ENCODE measurements around the gene SPP2. TPM values are rescaled to one million over a fixed set of nuclear protein-coding genes. Genes with fewer than 3 reads are reported as not detected.

The SPP2 gene
- total RNA-seq, 1 experiment from 2014 or later, result not detected

- Histone ChIP-seq H2BK120ac (ENCODE audit: low read depth, low read length, poor library complexity, severe bottlenecking) (no peak overlapping the region), H3K18ac (ENCODE audit: insufficient read length, low read depth, low read length) (no peak overlapping the region), H3K23ac (ENCODE audit: insufficient read length, low read depth, low read length) (no peak overlapping the region), H3K56ac (ENCODE audit: insufficient read length, low read depth, low read length) (no peak overlapping the region), H3K4ac (ENCODE audit: low read depth, low read length) (no peak overlapping the region), H3T11ph (ENCODE audit: low read length) (no peak overlapping the region), H2BK12ac (ENCODE audit: insufficient read length, low read depth, low read length) (no peak overlapping the region), H3K9me3 (ENCODE audit: control insufficient read depth, low read depth, low read length) (no peaks in the 10 kb centered on the region), H2BK5ac (ENCODE audit: insufficient read length, low read length) (no peak overlapping the region), H4K8ac (replicated peaks; ENCODE audit: insufficient read length, low read depth, low read length) (no peak overlapping the region), H2BK20ac (ENCODE audit: low read depth, low read length, poor library complexity, severe bottlenecking) (no peak overlapping the region), H3K4me2 (ENCODE audit: insufficient read depth, insufficient read length, low read length) (no peak overlapping the region), H2AK5ac (ENCODE audit: insufficient read length, low read length) (no peak overlapping the region), H4K20me1 (ENCODE audit: control insufficient read depth, insufficient read depth, insufficient read length) (no peaks in the 10 kb centered on the region), H3K27me3 (ENCODE audit: insufficient read depth, low read length) (no peaks in the 10 kb centered on the region), H4K91ac (ENCODE audit: insufficient read length, low read depth, low read length) (no peak overlapping the region), H2BK15ac (ENCODE audit: low read depth, low read length) (no peak overlapping the region), H3K79me1 (ENCODE audit: insufficient read depth, low read depth, low read length, poor library complexity, severe bottlenecking) (no peaks in the 10 kb centered on the region), H3K23me2 (ENCODE audit: insufficient read length, low read depth, low read length, poor library complexity, severe bottlenecking) (no peaks in the 10 kb centered on the region), H3K9ac (ENCODE audit: extremely low read depth, insufficient read length, low read length) (no peak overlapping the region), H3K14ac (ENCODE audit: insufficient read depth, low read length) (no peak overlapping the region), H3K4me1 (ENCODE audit: insufficient read depth, low read length) (no peaks in the 10 kb centered on the region), H3K79me2 (ENCODE audit: insufficient read depth, low read length) (no peaks in the 10 kb centered on the region), H3K27ac (ENCODE audit: insufficient read length, low read depth, low read length) (no peak overlapping the region), H2AFZ (ENCODE audit: low read length) (no peak overlapping the region), H4K5ac (ENCODE audit: insufficient read length, low read depth, low read length) (no peak overlapping the region)
- peaks cover 0 to 2% of the 10 kb centered on the region in 2 experiments; a peak in 1 of 5 replicates for H3K9me3 Mint-ChIP-seq
- no peaks in the 10 kb centered on the region for H3K4me1 Mint-ChIP-seq
- no peaks in the 10 kb centered on the region for H3K36me3 Mint-ChIP-seq (ENCODE audit: insufficient read depth in 1 of 3, low read depth in 3 of 3)
- no peak overlapping the region for H3K27ac Mint-ChIP-seq
- no peak overlapping the region for H3K4me3 Mint-ChIP-seq
- TF ChIP-seq, protein P1, sequence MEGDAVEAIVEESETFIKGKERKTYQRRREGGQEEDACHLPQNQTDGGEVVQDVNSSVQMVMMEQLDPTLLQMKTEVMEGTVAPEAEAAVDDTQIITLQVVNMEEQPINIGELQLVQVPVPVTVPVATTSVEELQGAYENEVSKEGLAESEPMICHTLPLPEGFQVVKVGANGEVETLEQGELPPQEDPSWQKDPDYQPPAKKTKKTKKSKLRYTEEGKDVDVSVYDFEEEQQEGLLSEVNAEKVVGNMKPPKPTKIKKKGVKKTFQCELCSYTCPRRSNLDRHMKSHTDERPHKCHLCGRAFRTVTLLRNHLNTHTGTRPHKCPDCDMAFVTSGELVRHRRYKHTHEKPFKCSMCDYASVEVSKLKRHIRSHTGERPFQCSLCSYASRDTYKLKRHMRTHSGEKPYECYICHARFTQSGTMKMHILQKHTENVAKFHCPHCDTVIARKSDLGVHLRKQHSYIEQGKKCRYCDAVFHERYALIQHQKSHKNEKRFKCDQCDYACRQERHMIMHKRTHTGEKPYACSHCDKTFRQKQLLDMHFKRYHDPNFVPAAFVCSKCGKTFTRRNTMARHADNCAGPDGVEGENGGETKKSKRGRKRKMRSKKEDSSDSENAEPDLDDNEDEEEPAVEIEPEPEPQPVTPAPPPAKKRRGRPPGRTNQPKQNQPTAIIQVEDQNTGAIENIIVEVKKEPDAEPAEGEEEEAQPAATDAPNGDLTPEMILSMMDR (conservative IDR thresholded peaks at IDR 0.05), result no peak
- no peaks in the 10 kb centered on the region; the same call in 1 of the 2 replicates for H3K27me3 Mint-ChIP-seq (ENCODE audit: low read depth)
- WGBS (ENCODE audit: extremely low coverage, insufficient read length, low lambda C conversion rate), result no CpG with 5 or more reads among the region's 4 CpGs
- no peak for DNase-seq
Observed at GRCh38 chr2:234099266-234099665, 48.8 kb downstream of the SPP2 start.

Data from H9 (cell line).